Caco-2 (cell line): ENCODE data around the gene SLC12A7. TPM values are rescaled to one million over a fixed set of nuclear protein-coding genes. Genes with fewer than 3 reads are reported as not detected.

Experiments
- BruUV-seq: library from RNA; stranded (reverse); fragments of 400-500 nt; replicated peaks from 2 replicates; lab custom pipeline; 2021; lab: Mats Ljungman, UMichigan
- CTCF ChIA-PET: fragments of 300-600 bp; sonication (Branson Sonifier 250); formaldehyde crosslinking; loops from one replicate; lab custom pipeline; 2022; ENCODE audit warnings: antibody characterized with exemption; lab: Charles Lee
- POLR2A ChIA-PET: fragments of 300-600 bp; sonication (Branson Sonifier 250); formaldehyde crosslinking; loops from one replicate; lab custom pipeline; 2022; ENCODE audit warnings: antibody characterized with exemption; lab: Charles Lee
- DNase-seq, 2 experiments: peaks; one replicate each; pipeline versions ENCODE4 v3.0.0 to v3.0.0-alpha.2; 2020 to 2022
- H3K27me3 ChIP-seq: replicated peaks from 2 replicates; pipeline ENCODE4 v1.6.0; 2011; ENCODE audit warnings: low read length; ENCODE audit not compliant: control insufficient read depth, insufficient read depth
- H3K36me3 ChIP-seq: 2 replicates; pipeline ENCODE4 v1.5.1; 2011; ENCODE audit warnings: low read length; ENCODE audit not compliant: control insufficient read depth, insufficient read depth
- H3K4me1 ChIP-seq: fragments of 250-450 bp; sonication (Bioruptor Pico); 2 replicates; pipeline ENCODE4 v1.5.1; 2020; ENCODE audit warnings: mild to moderate bottlenecking
- H3K4me3 ChIP-seq: 2 replicates; pipeline ENCODE4 v1.5.1; 2011; ENCODE audit warnings: low read depth, mild to moderate bottlenecking, control low read depth, low read length
- H3K9me3 ChIP-seq: fragments of 250-450 bp; sonication (Bioruptor Pico); 2 replicates; pipeline ENCODE4 v1.5.1; 2020; ENCODE audit warnings: mild to moderate bottlenecking, moderate library complexity
- H3K27ac Mint-ChIP-seq: one replicate; pipeline ENCODE4 v1.8.0; 2022; ENCODE audit warnings: mixed read lengths; ENCODE audit not compliant: unreplicated experiment
- H3K27me3 Mint-ChIP-seq: one replicate; pipeline ENCODE4 v1.8.0; 2022; ENCODE audit warnings: mixed read lengths; ENCODE audit not compliant: insufficient read depth, unreplicated experiment
- H3K36me3 Mint-ChIP-seq: one replicate; pipeline ENCODE4 v1.8.0; 2022; ENCODE audit warnings: mild to moderate bottlenecking, mixed read lengths; ENCODE audit not compliant: insufficient read depth, unreplicated experiment
- H3K4me1 Mint-ChIP-seq: one replicate; pipeline ENCODE4 v1.8.0; 2022; ENCODE audit warnings: low read depth, mixed read lengths; ENCODE audit not compliant: unreplicated experiment
- H3K4me3 Mint-ChIP-seq: one replicate; pipeline ENCODE4 v1.8.0; 2022; ENCODE audit warnings: mild to moderate bottlenecking, moderate library complexity, mixed read lengths; ENCODE audit not compliant: unreplicated experiment
- H3K9me3 Mint-ChIP-seq: one replicate; pipeline ENCODE4 v1.8.0; 2022; ENCODE audit warnings: mixed read lengths; ENCODE audit not compliant: unreplicated experiment
- CTCF ChIP-seq, 2 experiments: fragments of 200-600 bp in 1 of 2; IDR thresholded peaks; 1 replicate in 1 of 2; 2 replicates in 1 of 2; pipeline versions ENCODE4 v1.5.1 to v1.8.0; 2011 to 2022; ENCODE audit warnings: antibody characterized with exemption in 1 of 2, control low read depth in 1 of 2, inconsistent platforms in 1 of 2, low read depth in 1 of 2, low read length in 1 of 2, mild to moderate bottlenecking in 1 of 2, moderate library complexity in 1 of 2; ENCODE audit not compliant: insufficient read depth in 1 of 2, severe bottlenecking in 1 of 2, unreplicated experiment in 1 of 2
- intact Hi-C: fragments of 100-400 bp; cut with micrococcal nuclease; formaldehyde crosslinking; loops from one replicate; pipeline ENCODE4 v1.10.0; 2022; ENCODE audit not compliant: unreplicated experiment
- total RNA-seq: library from RNA; stranded (reverse); gene quantifications from 2 replicates; pipeline ENCODE4 v1.2.3, GENCODE V29; 2022

Gene SLC12A7
- total RNA-seq, 1 experiment from 2014 or later: 41.7 TPM

- H3K27me3 Mint-ChIP-seq: no peaks in the 10 kb centered on the region
- H3K4me1 Mint-ChIP-seq: no peaks in the 10 kb centered on the region
- Histone ChIP-seq H3K36me3 (no peaks in the 10 kb centered on the region), H3K27me3 (no peaks in the 10 kb centered on the region), H3K9me3 (no peaks in the 10 kb centered on the region), H3K4me3 (no peak overlapping the region), H3K4me1 (no peaks in the 10 kb centered on the region; the same call in 1 of the 2 replicates)
- no TSS peak for BruUV-seq
- H3K27ac Mint-ChIP-seq: no peak overlapping the region
- no peak overlapping the region for H3K4me3 Mint-ChIP-seq
- no peaks in the 10 kb centered on the region for H3K9me3 Mint-ChIP-seq
- no peak for TF ChIP-seq CTCF (IDR thresholded peaks at IDR 0.05; ENCODE audit: insufficient read depth in 1 of 2, low read depth in 1 of 2, low read length in 1 of 2, severe bottlenecking in 1 of 2, unreplicated experiment in 1 of 2)
- peaks cover 4% of the 10 kb centered on the region for H3K36me3 Mint-ChIP-seq
- ChIA-PET POLR2A (no interaction called here), CTCF (no interaction called here)
- intact Hi-C loops: no loop called here
- DNase-seq: no peak
Measured at GRCh38 chr5:1016036-1016435, 95.8 kb downstream of the SLC12A7 start.

DNA sequence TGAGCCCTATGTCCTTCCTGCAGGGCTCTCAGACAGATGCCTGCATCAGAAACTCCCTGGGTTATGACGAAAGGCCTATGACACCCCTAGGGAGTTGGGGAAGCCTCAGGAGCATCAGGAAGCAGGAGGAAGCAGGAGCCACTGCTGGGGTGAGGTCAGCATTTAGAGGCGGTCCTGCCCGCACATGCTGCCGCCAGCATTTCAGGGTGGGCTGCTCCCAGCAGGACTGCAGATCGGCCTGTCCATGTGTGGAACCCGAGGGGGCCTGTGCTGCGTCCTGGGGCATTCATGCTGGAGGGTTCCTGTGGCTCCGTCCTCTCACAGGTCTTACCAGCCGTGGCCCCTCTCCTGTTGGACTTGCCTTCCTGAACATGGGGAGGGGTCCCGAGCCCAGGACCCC, 96.4 kb downstream of the SLC12A7 start:
- intact Hi-C loops: no loop called here
- ChIA-PET POLR2A (no interaction called here), CTCF (no interaction called here)
- no peaks in the 10 kb centered on the region for H3K36me3 ChIP-seq
- no peaks in the 10 kb centered on the region for H3K9me3 ChIP-seq
- no TSS peak for BruUV-seq
- H3K4me3 Mint-ChIP-seq: no peak overlapping the region
- H3K9me3 Mint-ChIP-seq: no peaks in the 10 kb centered on the region
- no peak overlapping the region for H3K4me3 ChIP-seq
- peaks cover 6% of the 10 kb centered on the region for H3K36me3 Mint-ChIP-seq
- H3K27ac Mint-ChIP-seq: no peak overlapping the region
- H3K27me3 Mint-ChIP-seq: no peaks in the 10 kb centered on the region
- no peak for TF ChIP-seq CTCF (IDR thresholded peaks at IDR 0.05; ENCODE audit: insufficient read depth in 1 of 2, low read depth in 1 of 2, low read length in 1 of 2, severe bottlenecking in 1 of 2, unreplicated experiment in 1 of 2)
- H3K4me1 Mint-ChIP-seq: no peaks in the 10 kb centered on the region
- DNase-seq: no peak
- no peaks in the 10 kb centered on the region for H3K27me3 ChIP-seq
- H3K4me1 ChIP-seq: peaks cover 3% of the 10 kb centered on the region; the same call in 1 of the 2 replicates

GRCh38 chr5:1014781-1015221, 97.1 kb downstream of the SLC12A7 start:
- no peaks in the 10 kb centered on the region for H3K4me1 Mint-ChIP-seq
- no peak overlapping the region for H3K4me3 ChIP-seq
- ChIA-PET CTCF (no interaction called here), POLR2A (no interaction called here)
- no peaks in the 10 kb centered on the region for H3K9me3 ChIP-seq
- H3K27ac Mint-ChIP-seq: no peak overlapping the region
- peak in 1 of 2 experiments; percentile 10 for TF ChIP-seq CTCF (IDR thresholded peaks at IDR 0.05; ENCODE audit: insufficient read depth in 1 of 2, low read depth in 1 of 2, low read length in 1 of 2, severe bottlenecking in 1 of 2, unreplicated experiment in 1 of 2)
- no peaks in the 10 kb centered on the region for H3K36me3 ChIP-seq
- peaks cover 7% of the 10 kb centered on the region for H3K36me3 Mint-ChIP-seq
- no peak overlapping the region for H3K4me3 Mint-ChIP-seq
- no TSS peak for BruUV-seq
- no peaks in the 10 kb centered on the region for H3K27me3 ChIP-seq
- no peak for DNase-seq
- H3K4me1 ChIP-seq: peaks cover 8% of the 10 kb centered on the region
- no peaks in the 10 kb centered on the region for H3K27me3 Mint-ChIP-seq
- no peaks in the 10 kb centered on the region for H3K9me3 Mint-ChIP-seq
- intact Hi-C loops: no loop called here
